NCI-H460 (cell line): ENCODE data around the gene ZNG1A. TPM values are rescaled to one million over a fixed set of nuclear protein-coding genes. Genes with fewer than 3 reads are reported as not detected.
"Not testable (repeated sequence)": the region's sequence is repeated elsewhere in the genome, so short reads cannot be mapped to it uniquely, and the experiment has no call there.

Experiments used
- DNase-seq: peaks from one replicate; pipeline ENCODE4 v3.0.0-alpha.2; 2016; ENCODE audit warnings: low read depth; ENCODE audit errors: extremely low read depth
- polyA plus RNA-seq: library from polyadenylated mRNA; depleted of rRNA; stranded (reverse); fragments of >200 nt; gene quantifications from 2 replicates; pipeline ENCODE4 v1.2.3, GENCODE V29; 2014; cell fraction: nucleus; rRNA removed
- total RNA-seq: library from RNA; depleted of rRNA; stranded (reverse); fragments of >200 nt; shearing (Covaris generic); gene quantifications from 2 replicates; pipeline ENCODE4 v1.2.3, GENCODE V29; 2014; rRNA removed

ZNG1A gene
- total RNA-seq = 43.9 and 52.1 TPM in 2 replicates
- 61.0 and 69.8 TPM in 2 replicates for polyA plus RNA-seq

DNA sequence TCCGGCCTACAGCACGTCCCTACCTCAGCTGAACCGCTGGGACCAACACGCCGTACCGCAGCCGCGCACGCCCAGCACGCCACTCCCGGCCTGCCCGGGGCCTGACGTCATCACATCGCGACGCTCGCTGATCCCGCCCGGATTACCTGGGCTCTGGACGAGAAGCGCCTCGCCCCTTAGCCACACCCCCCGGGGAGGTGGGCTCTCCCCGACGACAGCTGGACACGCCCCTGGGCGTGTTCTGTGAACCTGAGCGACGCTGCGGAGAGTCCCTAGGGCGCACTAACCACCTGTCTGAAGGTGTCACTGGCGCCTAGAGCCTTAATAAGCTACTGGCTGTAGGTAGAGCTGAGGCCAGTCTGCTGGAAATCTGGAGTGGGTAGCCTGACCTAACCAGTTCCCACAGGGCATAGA, at the start of gene ZNG1A:
Gene ZNG1A (minus strand): TSS at position 87 of the 414 bp plus-strand sequence. CDS start 87 bp downstream, outside the sequence.
- DNase-seq = peak; percentile 55

DNA sequence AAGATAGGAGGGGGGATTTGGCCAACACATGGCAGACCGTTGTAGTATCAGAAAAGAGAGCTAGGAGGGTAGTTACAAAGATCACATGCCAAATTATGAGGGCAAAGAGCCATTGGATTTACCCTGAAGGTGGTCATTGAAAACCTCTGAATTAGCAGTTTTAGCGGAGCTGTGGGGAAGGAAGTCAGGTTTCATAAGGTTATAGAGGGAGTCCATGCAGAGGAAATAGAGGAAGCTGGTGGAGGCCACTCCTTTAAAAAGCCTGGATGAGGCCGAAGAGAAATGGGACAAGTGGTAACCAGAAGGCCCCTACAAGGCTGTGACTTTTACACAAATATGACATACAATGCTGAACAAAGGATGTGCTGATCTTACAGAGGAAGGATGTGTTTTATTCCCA, 49.0 kb upstream of the ZNG1A start:
- no peak for DNase-seq

DNA sequence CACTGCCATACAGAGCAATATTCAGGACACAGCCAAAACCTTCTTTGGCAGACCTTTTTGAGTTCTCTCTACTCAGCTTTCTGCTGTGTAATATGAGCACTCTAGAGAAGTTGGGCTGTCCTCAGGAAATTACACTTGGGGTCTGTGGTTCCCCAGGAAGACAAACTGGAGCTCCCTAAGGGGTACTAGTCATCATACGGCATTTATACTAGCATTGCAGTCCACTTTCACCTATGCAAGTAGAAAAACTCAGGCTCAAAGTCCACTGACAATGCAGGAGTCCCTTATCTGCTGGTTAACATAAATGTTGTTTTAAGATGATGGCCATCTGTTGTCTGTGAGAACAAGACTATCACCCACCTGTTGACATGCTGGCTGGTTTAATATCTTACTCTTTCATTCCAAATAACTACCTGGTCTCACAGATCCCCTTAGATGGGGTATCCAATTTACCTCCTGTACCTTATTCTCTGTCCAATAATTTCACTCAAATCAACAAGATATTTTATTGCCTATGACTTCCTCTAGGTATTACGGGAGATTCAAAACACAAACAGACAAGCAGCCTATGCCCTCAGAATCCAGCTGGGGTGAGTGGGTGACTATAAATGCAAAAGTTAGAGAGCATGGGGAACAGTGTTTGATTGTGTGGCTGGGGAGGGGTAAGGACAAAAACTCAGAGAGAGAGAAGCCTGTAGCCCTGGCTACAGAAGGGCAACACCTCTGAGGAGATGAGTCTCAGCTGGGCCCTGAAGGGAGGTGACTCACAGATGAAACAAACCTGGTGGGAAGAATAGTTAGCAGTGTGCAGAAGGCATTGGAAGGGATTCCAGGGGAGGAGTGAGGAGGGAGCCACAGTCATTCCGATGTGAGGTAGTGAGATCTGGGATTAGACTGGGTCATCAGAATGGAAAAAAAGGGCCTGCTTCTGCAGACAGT, 46.0 kb upstream of the ZNG1A start:
- DNase-seq = no peak

DNA sequence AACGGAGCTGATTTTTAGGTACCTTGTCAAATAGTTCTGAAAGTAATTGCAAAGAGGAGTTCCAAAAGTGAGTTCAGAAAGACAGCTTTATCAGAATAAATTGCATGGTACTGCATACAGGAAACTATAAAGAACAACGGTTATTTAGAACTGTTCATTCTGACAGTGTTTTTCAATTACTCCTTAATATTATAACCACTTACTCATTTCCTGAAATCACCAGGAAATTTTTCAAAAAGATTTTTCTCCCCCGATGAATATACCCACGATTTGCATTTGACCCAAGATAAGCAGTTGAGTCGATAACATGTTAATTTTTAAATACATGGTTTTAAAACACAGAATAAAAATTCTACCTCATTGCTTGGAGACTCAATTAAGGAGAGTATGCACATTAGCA, 45.2 kb upstream of the ZNG1A start:
- DNase-seq = no peak

DNA sequence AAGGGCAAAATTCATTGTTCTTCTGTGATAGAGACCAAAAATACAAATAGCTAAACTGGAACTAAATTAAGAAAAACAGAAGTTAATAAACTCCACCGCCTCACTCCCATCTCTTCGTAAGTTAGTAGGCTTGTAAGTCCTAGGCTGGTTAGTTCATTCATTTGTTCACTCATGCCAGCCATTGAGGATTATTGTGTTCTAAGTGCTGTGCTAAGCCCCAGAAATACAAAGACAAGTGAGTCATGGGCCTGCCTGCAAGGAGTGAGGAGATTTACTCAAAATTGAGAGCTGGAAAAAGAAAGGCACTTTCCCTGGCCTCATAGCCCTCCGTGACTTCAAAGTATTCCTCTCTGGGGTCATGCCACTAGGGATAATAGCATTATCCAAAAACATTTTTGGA, 44.3 kb upstream of the ZNG1A start:
- no peak for DNase-seq

DNA sequence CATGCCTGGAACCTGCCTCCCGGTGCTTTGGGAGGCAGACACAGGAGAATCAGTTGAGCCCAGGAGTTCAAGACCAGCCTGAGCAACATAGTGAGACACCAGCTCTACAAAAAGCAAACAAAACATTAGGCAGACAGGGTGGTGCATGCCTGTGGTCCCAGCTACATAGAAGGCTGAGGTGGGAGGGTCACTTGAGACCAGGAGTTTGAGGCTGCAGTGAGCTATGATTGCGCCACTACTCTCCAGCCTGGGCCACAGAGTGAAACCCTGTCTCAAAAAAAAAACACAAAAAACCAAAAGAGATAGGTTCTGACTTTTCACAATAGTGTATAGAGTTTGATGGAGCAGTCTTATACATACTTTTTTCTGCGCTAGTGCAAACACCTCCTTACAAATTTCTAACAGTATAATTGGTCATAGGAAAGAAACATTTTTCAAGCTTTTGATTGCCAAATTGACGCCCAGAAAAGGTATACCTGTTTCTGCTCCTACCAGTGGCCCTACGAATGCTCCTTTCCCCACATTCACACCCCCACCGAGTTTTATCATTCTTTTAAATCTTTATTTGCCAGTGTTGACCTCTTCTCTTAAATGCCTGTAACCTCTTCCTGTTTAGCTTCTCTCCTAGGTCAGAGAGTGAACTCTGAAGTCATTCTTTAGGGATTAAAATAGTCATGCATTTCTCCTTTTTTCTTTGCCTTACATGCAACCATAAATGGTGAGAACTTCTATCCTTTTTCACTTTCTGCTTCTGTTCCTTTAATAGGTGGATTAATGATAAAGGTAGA, 43.3 kb upstream of the ZNG1A start:
- no peak for DNase-seq

DNA sequence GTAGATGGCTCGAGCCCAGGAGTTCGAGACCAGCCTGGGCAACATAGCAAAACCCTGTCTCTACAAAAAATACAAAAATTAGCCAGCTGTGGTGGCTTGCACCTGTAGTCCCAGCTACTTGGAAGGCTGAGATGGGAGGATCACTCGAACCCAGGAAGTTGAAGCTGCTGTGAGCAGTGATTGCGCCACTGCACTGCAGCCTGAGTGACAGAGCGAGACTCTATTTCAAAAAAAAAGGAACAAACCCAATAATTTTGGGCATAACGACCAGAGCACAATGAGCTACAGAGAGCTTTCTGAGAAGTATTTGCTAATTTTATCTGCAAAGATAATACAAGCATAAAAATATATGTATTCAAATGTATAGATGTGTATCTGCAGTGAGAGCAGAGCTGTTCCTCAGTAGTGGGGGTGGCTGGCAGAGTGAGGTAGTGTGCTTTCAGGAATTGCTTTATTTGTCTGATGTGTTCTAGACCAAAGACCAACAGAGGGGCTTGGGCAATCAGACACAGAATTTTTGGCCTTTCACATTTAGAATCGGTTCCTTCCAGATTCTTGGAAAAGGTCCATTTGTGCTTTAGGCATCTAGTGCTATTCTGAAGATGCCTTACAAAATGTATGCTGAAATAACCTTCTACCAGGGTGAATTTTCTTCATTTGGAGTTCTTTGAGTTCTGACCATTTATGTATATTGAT, 41.0 kb upstream of the ZNG1A start:
- DNase-seq = no peak

DNA sequence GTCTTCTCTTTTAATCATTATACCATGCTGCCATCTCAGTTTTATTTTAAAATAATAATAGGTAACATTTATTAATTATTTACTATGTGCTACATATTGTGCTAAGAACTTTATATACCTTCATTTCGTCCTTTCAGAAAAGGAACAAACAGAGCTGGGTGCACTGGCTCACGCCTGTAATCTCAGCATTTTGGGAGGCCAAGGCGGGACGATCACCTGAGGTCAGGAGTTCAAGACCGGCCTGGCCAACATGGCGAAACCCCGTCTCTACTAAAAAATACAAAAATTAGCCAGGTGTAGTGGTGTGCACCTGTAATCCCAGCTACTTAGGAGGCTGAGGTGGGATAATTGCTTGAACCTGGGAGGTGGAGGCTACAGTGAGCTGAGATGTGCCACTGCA, 40.2 kb upstream of the ZNG1A start:
- DNase-seq = not testable (repeated sequence)

DNA sequence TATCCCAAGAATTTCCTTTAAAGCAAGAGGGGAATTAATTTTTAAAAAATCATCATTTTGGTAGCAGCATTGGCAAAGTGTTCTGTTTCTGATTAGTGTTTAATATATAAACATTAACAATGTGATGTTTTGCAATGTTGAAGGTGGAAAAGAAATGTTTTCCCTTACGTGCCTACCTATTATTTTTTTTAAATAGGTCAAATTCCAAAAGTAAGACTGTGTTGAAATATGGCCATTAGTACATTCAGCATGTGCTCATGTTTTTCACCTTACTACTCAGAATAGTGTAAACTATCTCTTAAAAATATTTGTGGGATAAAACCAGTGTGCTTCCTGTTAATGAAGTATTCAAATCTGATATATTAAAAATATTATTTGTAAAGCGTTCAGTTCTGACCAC, 39.1 kb upstream of the ZNG1A start:
- no peak for DNase-seq

DNA sequence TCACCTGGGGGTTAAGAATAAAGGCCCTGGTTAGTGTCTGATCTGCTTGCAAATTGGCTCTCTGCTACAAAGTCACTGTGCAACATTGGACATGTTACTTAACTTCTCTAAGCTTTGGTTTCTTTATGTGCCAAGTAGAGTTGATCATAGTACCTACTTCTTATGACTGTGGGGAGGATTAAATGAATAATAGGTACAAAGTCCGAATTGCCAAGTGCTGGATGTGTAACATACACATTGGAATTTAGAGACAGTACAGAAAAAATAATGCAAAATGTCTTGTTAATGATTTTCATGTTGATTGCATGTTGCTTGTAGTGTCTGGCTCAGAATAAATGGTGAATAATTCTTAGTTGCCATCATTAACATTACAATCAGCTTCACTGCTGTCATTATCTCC, 38.0 kb upstream of the ZNG1A start:
- DNase-seq = no peak

DNA sequence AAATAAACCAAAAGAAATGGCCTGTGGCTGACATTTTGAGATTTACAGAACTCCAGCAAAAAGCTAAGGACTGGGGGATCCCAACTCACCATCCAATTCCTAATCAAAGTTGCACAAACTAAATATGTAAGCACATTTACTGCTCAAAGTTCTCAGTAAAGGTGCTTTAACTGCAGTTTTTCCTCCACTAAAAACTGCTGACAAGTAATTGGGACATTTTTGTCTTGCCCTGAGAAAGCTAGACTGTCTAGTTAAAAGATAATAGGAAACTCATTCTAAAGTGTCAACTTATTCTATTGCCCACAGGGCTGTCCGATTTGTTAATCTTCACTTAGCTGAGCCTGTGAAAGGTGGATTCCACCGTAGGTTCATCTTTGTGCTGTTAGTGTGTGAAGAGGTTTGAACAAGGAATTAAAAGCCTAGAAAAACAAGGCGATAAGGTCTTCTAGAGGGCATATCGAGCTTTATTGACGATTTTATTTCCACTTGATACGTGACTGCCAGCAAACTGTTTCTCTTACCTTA, 36.8 kb upstream of the ZNG1A start:
- no peak for DNase-seq

DNA sequence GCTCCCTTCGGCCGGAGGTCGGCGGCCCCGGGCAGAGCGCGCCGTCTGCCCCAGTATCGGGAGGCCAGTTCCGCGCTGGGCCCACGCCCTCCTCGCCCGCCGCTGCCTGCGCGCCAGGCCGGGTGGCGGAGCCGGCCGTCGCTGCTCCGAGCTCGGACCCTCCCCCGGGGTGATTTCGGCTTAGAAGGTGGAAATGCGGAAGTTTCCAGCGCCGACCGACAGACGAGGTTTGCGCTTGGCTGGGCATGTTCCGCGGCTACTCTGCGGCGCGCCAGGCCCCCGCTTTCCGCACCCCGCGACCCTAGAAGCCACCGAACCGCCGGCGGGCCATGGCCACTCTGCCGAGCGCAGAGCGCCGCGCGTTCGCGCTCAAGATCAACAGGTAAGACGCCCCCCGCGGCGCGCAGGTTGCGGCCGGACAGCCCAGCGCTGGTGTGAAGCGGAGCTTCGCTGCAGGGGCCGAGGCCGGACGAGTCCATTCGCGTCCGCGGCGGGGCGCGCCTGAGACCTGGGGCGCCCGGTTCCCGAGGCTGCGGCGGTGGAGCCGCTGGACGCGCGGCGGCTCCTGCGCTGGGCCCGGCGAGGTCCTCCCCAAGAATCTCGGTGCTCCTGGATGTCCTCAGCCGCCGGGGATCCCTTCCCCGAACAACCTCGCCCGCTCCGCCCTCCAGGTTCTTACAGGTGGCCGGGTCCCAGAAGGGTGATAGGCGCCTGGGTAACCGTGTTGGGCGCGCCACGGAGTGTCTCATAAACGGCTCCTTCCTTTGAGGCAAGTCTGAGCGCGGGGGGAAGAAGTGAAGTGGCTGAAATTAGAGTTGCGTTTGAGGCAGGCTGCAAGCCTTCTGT, 36.0 kb upstream of the ZNG1A start, which contains the start of gene DOCK8:
Gene DOCK8 (plus strand): TSS at position 218 of the 846 bp plus-strand sequence. CDS start 112 bp downstream, at position 330.
- DNase-seq = peak; percentile 12

DNA sequence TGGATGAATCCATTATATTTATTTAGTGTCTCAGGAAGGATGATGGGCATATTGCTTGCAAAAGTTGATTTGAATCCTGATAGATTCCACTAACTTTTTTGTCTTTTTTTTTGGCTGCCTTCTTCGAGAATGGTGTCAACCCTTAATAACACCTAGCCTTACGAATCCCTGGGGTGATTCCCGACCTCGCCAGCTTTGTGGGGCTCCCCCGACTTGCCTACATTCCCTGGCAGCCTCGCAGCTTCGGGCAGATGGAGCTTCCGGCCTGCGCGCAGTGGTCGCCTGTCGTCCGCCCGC, 35.4 kb upstream of the ZNG1A start:
- DNase-seq = no peak

DNA sequence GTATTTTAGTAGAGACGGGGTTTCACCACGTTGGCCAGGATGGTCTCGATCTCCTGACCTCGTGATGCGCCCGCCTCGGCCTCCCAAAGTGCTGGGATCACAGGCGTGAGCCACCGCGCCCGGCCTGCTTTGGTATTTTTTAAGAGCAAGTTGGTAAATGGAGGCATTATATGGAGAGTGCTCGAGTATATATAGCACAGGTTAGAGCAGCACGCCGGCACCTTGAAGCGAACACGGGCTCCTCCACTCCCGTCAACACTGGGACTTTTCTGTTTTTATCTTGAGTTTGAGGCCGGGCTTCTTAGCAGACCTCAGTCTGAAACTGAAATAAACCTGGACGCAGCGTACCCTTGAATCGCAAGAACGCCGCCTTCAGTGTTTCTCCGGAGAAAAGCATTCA, 35.0 kb upstream of the ZNG1A start:
- not testable (repeated sequence) for DNase-seq

DNA sequence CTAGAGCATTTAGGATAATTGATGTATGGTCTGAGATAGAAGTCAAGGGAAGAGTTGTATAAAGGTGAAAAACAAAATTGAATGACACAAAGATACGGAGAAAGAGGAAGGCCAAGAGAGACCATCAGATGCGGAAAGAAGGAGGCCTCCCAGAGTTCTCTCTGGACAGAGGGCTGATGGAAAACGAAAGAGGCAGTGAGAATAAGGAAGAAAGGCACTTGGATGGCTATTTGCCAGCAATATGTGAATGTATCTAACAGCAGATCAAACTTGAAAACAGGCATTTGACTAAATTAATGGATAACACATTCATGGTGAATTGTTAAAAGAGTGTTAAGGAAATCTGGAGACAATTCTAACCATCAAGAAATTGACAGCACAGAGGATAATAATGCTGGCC, 33.4 kb upstream of the ZNG1A start:
- DNase-seq = no peak

DNA sequence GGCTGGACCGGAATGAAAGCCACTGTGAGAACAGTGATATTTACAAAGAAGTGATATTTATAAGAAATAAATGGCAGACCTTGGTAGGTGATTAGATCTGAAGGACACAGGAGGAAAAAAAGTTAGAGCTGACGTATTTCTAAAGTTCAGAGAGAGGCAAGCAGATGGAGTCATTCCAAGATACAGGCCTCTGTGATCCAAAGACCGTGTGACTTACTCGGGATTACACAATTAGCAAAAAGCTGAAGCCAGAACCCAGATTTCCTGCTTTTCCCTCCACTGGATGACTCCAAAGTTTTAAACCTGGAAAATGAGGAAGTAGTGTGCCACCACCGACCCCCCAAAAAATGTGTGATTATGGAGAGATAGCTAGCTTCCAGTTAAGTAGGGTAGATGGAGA, 32.7 kb upstream of the ZNG1A start:
- no peak for DNase-seq

DNA sequence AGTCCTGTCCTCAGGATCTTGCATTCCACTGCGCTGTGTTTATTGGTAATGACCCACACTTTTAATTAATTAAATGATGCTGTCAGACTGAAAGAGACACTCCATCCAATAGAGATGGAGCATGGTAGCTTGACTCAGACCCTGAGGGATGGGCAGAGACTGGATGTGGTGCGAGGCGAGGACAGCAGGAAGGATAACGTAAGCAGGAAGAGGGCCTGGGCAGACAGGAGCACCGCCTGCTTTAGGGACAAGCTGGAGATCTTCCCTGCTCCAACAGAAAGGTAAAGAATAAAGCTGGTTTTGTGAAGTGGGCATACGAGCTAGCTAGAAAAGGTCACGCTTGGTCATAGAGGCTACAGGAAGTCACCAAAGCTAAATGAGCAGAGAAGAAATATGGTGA, 32.2 kb upstream of the ZNG1A start:
- DNase-seq = no peak

DNA sequence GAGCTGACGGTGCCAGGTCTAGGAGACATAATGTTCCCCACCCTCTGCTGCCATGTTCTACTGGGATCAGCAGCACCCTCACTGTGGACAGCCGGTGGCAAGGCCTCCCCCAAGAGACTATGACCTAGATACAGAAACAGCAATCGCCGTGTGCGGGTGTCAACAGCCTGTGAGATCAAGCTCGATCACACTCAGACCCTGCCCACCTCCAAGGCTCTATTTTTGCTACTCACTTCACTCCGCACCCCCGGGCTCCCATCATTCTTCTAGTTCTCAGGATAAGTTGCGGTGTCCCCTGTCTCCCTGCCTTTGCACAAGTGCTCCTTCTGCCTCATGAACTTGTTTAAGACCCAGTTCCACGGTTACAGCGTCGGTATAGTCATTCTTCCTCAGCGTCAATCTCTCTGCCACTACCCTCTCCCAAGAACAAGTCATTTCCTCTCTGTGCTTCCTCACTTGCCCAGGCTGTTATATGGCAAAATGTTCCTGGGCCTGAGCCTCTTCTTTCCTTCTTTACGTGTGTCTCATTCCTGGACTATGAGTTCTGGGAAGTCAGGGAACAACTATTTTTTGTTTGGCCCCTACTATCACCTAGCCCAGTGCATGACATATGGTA, 30.4 kb upstream of the ZNG1A start:
- no peak for DNase-seq

DNA sequence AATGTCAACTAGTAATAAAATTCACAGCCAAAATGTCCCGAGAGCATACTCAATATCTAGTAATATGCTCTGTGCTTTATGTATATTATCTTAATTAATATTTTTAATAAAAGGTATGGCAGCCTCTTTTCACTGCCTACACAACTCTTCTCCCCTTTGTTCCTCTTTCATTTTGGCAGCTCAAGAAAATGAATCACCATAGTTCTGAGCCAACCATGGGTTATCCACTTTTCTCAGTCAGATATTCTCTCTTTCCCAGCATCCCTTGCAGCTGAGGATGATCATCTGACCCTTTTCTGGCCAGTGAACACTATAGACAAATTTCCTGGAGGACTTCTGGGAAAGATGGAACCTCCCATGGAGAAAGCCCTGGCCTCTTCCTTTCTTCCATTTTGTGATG, 27.6 kb upstream of the ZNG1A start:
- no peak for DNase-seq
